ENCODE measurements around the gene ATP8B3. TPM values are rescaled to one million over a fixed set of nuclear protein-coding genes. Genes with fewer than 3 reads are reported as not detected.
A peak's percentile ranks its signal among the peaks of the same experiment; 100 is the strongest.

Gene ATP8B3
- total RNA-seq, 4 donors from 2014 or later = 0.35 to 4.5 (median 0.94) TPM; not detected in 1

- Histone ChIP-seq H3K4me3 (peak overlapping the region; percentile 23 to 63 (median 49)), H3K27me3 (no peaks in the 10 kb centered on the region)
- DNase-seq = peak in 1 of 3 donors; percentile 69
Measured at GRCh38 chr19:1855828-1856255, 43.8 kb upstream of the ATP8B3 start.

GRCh38 chr19:1855040-1855827, 43.2 kb upstream of the ATP8B3 start:
- no peaks in the 10 kb centered on the region for H3K9me3 ChIP-seq
- H3K27me3 ChIP-seq = no peaks in the 10 kb centered on the region
- H3K27ac ChIP-seq = peak overlapping the region; percentile 96 to 99 (median 98)
- peak; percentile 91 to 99 (median 97) for DNase-seq
- TF ChIP-seq, protein P1, sequence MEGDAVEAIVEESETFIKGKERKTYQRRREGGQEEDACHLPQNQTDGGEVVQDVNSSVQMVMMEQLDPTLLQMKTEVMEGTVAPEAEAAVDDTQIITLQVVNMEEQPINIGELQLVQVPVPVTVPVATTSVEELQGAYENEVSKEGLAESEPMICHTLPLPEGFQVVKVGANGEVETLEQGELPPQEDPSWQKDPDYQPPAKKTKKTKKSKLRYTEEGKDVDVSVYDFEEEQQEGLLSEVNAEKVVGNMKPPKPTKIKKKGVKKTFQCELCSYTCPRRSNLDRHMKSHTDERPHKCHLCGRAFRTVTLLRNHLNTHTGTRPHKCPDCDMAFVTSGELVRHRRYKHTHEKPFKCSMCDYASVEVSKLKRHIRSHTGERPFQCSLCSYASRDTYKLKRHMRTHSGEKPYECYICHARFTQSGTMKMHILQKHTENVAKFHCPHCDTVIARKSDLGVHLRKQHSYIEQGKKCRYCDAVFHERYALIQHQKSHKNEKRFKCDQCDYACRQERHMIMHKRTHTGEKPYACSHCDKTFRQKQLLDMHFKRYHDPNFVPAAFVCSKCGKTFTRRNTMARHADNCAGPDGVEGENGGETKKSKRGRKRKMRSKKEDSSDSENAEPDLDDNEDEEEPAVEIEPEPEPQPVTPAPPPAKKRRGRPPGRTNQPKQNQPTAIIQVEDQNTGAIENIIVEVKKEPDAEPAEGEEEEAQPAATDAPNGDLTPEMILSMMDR (IDR thresholded peaks at IDR 0.05) = peak in 1 of 6 experiments; percentile 26
- TF ChIP-seq POLR2A (IDR thresholded peaks at IDR 0.05) = peak; percentile 50 to 97
- H3K36me3 ChIP-seq = no peaks in the 10 kb centered on the region
- peaks cover 23 to 82% (median 55%) of the 10 kb centered on the region in 4 donors for H3K4me1 ChIP-seq
- H3K4me3 ChIP-seq = peak overlapping the region; percentile 23 to 63 (median 49)

More at GRCh38 chr19:1855828-1856255, 43.8 kb upstream of the ATP8B3 start:
- TF ChIP-seq, protein P1 (IDR thresholded peaks at IDR 0.05) = no peak
- TF ChIP-seq POLR2A (IDR thresholded peaks at IDR 0.05) = no peak
- no peaks in the 10 kb centered on the region for H3K36me3 ChIP-seq
- H3K4me1 ChIP-seq = peaks cover 26 to 88% (median 56%) of the 10 kb centered on the region in 4 donors
- no peaks in the 10 kb centered on the region for H3K9me3 ChIP-seq
- H3K27ac ChIP-seq = peak overlapping the region; percentile 96 to 99 (median 98)

DNA sequence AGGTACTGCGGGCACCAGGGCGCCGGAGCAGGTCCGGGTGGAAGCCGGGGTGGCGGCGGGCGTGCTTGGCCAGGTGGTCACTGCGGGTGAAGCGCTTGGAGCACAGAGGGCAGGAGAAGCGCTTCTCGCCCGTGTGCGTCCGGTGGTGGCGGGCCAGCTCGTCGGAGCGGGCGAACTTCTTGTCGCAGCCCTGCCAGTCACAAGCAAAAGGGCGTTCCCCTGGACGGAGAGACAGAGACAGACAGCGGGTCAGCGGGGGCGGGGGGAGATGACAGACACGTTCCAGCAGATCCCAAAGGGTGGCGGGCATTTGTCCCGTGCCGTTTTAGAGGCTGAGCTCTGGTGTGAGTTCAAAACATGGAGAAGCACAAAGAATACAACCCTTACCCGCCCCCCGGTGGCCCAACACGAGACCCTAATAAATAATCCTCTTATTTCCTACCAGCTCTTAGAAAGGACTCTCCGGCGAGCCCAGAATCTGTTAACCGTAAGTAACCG, 42.5 kb upstream of the ATP8B3 start:
- DNase-seq = peak in 1 of 3 donors; percentile 67
- H3K27ac ChIP-seq = peak overlapping the region; percentile 96 to 99 (median 98)
- TF ChIP-seq, protein P1 (IDR thresholded peaks at IDR 0.05) = no peak
- no peak for TF ChIP-seq POLR2A (IDR thresholded peaks at IDR 0.05)
- no peaks in the 10 kb centered on the region for H3K9me3 ChIP-seq
- peak overlapping the region in 1 of 4 donors; percentile 56 for H3K4me3 ChIP-seq
- no peaks in the 10 kb centered on the region for H3K36me3 ChIP-seq
- peaks cover 20 to 75% (median 52%) of the 10 kb centered on the region in 4 donors for H3K4me1 ChIP-seq
- H3K27me3 ChIP-seq = no peaks in the 10 kb centered on the region

DNA sequence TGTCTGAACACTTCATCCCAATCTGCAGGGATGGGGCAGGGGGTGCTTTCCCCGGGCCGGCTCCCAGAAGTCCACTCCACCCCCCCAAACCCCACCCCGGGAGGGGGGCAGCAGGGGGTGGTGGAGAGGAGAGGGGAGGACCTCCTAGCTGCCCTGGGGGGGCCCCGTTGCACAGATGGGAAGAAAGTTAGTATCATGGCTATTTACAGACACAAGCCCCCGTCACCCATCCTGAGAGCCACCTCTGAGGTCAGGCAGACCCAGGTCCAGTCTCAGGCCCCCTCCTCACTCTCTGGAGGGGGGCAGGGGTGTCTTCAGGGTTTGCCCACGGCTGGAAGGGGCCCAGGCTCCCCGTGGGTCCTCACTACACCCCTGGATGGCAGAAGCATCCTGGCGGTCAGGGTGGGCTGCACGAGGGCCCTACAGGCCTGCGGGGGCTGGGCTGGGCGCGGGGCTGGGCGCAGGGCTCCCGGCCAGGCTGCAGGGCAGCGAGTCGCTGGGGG, 42.0 kb upstream of the ATP8B3 start:
- Histone ChIP-seq H3K27ac (peak overlapping the region; percentile 54 to 99 (median 76)), H3K4me1 (peaks cover 15 to 72% (median 51%) of the 10 kb centered on the region in 4 donors), H3K9me3 (no peaks in the 10 kb centered on the region), H3K27me3 (no peaks in the 10 kb centered on the region), H3K4me3 (no peak overlapping the region), H3K36me3 (no peaks in the 10 kb centered on the region)
- no peak for DNase-seq
- TF ChIP-seq, protein P1 (IDR thresholded peaks at IDR 0.05) = no peak
- TF ChIP-seq POLR2A (IDR thresholded peaks at IDR 0.05) = no peak

DNA sequence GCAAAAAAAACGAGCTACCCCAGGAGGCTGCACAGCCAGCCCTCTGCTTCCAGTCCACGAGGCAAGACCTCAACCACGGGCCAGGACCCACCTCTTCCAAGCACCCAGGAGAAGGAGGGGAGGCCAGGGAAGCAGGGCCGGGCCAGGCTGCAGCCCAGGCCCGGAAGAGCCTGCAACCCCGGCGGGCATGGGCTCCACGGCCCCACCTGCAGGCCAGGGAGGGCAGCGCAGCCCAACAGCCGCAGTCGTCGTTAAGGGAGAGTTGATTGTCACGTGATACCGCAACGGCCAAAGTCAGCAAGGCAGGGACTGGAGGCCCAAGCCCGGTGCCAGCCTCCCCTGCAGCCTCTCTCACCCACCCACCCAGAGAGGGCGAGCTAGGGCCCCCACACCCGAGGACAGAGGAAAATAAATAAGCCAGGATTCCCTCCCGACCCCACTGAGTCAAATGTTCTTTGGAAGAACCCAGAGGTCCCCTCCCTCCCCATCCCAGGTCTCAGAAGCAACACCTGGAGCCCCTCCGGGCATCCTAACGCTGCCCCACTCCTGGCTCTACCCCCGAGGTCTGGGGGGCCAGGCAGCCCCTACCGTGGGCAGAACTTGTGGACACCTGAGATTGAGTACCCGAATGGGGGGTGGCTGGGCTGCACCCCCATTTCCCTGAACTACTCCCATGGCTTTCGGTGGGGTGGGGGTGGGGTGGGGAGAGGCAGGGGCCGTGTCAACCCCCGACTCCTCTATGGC, 41.4 kb upstream of the ATP8B3 start:
- H3K9me3 ChIP-seq = no peaks in the 10 kb centered on the region
- TF ChIP-seq, protein P1 (IDR thresholded peaks at IDR 0.05) = peak; percentile 90 to 99 (median 95)
- TF ChIP-seq POLR2A (IDR thresholded peaks at IDR 0.05) = peak; percentile 16 to 35
- no peaks in the 10 kb centered on the region for H3K27me3 ChIP-seq
- H3K27ac ChIP-seq = peak overlapping the region; percentile 54 to 99 (median 64)
- peaks cover 9 to 70% (median 47%) of the 10 kb centered on the region in 4 donors for H3K4me1 ChIP-seq
- H3K4me3 ChIP-seq = peak overlapping the region in 1 of 4 donors; percentile 15
- H3K36me3 ChIP-seq = no peaks in the 10 kb centered on the region
- DNase-seq = peak; percentile 79 to 94 (median 93)

All from Peyer's patch (tissue), 4 donors.